ENCODE results near the gene EXO1.
"Not testable (repeated sequence)": the region's sequence is repeated elsewhere in the genome, so short reads cannot be mapped to it uniquely, and the experiment has no call there.

Gene EXO1

DNA sequence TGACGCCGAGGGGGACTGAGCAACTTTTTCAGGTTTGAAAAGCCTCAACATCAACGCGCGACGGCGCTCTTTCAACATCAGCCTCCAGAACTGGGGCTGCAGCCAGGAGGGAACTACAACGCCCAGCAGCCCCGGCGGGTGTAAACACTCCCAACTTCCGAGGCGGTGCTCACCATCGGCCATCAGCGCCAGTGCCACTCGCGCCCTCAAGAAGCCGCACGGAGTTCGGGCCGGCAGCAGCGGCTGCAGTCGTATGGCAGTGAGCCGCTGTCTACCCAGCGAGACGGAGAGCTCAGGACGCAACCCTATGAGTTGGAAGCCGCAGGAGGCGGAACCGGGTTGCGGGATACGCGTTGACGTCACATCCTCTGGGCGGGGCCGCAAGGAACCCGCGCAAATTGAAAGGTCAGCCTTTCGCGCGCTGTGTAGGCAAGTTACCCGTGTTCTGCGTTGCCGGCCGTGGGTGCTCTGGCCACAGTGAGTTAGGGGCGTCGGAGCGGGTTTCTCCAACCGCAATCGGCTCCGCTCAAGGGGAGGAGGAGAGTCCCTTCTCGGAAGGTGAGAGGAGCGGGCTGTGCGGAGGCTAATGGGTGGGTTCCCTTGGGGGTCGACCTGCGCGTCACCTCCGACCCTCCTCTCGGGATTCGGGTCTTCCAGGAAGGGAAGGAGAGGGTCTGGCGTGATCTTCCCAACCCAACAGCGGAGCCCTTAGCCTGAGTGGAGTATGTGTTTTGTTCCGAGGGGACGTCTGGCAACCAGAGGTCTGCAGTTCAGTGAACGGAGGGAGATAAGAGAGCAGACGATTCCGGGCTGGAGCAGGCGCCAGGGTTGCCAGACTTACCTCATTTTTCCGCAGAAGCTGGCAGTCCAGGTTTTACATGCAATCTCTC, at the start of gene EXO1:
Gene EXO1, plus strand, starts transcription at position 409 of the 890 bp plus-strand sequence. CDS start 2,222 bp downstream, outside the sequence.
- DNase-seq: peak; percentile 98

DNA sequence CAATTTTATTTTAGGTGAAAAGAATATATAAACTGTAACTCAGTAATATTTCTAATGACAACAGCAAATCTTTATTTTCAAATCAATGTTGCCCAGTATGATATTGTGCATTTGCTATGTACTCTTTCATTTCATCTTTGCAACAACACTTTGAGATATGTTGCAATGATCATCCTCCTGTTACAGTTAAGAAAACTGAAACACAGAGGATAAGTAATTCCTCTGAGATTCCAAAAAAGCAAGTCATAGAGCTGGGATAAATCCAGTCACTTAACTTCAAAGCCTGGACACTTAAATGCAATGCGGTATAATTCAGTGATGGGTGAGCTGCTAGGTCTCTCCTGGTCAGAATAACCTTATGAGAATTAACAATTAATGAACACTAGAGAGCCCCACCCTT, 48.6 kb upstream of the EXO1 start:
- DNase-seq: no peak

DNA sequence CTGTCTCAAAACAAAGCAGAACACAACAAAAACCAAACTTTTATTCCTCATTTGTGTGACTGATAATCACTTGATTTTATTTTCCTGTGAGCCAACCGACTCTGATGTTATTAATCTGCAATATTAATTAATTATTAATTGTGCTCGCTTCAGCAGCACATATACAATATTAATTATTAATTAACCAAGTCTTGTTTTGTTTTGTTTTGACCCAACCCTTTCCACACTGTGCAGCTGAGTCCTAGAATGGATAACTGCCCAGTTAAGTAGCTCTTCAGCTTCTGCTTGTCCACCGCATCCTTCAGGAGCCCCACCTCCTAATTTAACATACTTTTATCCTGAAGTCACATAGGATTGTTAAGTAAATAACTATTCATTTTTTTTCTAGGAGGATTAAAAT, 47.4 kb upstream of the EXO1 start:
- DNase-seq: no peak

DNA sequence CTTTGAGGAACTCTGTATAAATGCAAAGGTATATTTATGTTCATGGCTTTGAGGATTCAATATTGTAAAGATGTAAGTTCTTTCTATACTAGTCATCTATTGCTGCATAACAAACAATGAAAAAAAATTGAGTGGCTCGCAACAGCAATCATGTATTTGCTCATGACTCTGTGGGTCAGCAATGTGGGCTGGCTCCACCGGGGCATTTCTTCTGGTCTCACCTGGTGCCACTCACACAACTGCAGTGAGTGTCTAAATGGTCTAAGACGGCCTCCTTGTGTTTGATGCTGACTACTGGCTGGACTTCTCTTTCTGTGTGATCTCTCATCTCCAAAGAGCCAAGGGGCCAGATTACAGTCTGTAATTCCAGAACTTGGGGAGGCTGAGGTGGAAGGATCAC, 45.1 kb upstream of the EXO1 start:
- DNase-seq: no peak

DNA sequence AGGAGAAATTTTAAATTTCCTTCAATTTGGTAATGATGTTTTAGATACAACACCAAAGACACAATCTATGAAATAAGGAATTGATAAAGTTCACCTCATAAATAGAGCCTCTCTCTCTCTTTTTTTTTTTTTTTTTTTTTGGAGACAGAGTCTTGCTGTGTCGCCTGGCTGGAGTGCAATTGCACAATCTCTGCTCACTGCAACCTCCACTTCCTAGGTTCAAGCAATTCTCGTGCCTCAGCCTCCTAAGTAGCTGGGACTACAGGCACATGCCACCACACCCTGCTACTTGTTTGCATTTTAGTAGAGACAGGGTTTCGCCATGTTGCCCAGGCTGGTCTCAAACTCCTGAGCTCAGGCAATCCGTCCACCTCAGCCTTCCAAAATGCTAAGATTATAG, 43.3 kb upstream of the EXO1 start:
- DNase-seq: not testable (repeated sequence)

DNA sequence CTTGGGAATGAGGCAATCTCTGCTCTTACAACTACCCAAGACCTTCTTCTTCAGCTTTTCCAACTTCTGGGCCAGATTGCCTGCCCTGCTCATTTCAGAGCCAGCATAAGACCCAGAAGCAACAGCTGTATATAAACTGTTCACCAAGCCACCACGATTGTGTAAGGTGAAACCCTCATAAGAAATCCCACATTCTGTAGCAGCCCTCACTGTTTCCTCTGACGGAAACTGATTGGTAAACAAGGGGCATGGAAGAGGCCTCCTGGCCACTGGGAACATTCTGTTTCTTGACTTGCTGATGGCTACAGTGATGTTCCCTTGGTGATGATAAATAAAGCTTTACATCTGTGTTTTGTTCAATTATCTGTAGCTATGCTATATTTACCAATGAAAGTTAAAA, 39.7 kb upstream of the EXO1 start:
- no peak for DNase-seq

DNA sequence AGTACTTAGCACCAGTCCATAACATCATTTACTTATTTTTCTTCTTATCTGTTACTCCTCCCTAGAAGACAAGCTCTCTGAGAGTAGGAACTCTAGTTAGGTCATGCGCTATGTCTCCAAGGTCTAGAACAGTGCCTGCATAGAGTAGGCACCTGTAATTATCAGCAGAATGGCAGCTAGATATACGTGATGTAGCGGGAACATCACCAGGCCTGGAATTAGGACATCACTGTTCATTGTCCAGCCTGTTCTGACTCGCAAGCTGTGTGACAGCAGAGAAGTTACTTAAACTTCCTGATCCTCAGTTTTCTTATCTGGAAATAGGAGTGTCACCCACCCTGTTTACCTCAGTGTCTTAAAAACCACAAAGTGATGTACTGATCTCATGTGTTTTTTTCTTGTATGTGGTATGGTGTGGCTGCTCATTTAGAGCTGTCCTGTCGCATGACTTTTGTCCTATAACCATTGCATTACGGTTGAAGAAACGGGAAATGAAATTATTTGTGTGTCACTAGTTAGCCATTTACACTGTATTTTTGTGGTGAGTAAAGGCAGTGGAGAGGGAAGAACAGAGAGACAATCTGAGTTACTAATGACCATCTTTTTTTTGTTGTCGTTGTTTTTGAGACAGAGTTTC, 37.1 kb upstream of the EXO1 start:
- peak; percentile 39 for DNase-seq

DNA sequence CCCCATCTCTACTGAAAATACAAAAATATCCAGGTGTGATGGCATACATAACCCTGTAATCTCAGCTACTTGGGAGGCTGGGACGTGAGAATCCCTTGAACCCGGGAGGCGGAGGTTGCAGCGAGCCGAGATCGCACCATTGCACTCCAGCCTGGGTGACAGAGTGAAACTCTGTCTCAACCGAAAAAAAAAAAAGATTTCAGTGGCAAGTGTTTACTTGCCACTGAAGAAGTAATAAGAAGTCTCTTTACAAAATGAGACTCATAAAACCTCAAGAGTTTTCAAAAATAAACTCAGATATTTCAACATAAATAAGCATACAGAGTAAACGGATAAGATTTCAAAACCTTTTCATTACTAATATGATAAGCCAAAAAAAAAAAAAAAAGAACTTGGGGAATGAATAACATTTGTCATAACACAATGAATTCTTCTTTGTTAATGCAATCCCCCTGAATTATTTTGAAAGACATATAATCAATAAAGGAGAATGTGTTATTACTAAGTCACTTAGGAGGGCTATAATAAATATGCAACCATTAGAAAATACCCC, 34.2 kb upstream of the EXO1 start:
- DNase-seq: no peak

DNA sequence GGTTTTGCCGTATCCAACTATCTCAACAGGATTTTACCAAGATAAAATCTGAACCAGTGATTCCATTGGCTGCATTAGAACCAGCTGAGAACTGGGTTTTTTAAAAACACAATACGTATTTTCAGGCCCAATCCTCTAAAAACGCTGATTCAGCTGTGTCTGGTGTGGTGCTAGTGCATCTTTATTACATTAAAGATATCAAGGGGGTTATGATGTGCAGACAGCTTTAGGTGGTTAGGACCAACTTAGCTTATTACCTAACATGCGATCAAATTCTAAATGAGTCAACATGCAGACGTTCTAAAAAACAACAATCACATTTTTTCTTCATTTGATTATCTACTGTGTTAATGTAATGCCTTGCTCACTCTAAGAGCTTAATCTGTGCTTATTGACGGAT, 32.0 kb upstream of the EXO1 start:
- DNase-seq: no peak

DNA sequence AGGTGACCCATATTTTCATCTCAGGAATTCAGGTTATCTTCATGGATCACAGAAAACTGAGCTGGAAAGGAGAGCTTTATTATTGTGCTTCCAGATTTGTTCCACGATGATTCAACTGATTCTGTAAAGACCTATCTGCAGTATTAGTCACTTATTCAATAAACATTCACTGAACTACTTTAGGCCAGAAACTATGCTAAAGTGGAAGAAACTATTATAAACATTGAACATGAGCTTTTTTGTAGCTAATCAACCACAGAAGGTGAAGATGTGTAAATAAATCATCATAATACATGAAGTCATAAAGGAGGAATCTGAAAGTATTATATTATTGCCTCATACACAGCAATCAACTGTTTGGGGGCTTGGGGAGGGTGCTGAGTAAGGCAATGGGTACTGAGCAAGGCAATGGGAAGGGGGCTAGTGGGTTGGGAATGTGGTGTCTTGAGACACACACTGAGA, 30.6 kb upstream of the EXO1 start:
- DNase-seq: no peak

DNA sequence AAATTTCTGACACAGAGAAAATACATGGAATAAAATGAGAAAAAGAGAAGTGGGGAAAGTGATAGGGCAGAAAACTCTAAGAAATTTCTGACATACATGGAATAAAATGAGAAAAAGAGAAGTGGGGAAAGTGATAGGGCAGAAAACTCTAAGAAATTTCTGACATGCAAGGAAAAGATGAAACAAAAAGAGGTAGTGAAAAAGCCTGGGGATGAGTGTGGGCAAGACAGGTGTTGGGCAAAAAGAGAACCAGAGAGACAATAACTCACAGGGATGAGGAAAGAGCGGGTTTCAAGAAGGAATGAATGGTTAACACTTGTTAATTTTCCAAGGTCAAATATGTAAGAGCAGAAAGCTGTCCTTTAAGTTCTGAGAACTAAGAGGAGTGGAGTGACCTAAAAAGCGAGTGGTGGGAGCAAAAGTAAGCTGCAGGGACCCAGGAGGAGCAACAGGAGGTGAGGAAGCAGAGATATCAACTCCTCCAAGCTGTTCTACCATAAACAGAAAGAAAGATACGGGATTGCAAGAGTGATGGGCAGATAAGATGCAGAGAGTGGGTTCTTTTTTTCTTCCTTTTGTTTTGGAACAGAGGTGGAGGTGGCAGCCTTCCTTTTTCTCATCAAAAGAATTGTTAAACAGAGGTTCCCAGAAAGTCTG, 29.9 kb upstream of the EXO1 start:
- peak; percentile 85 for DNase-seq

DNA sequence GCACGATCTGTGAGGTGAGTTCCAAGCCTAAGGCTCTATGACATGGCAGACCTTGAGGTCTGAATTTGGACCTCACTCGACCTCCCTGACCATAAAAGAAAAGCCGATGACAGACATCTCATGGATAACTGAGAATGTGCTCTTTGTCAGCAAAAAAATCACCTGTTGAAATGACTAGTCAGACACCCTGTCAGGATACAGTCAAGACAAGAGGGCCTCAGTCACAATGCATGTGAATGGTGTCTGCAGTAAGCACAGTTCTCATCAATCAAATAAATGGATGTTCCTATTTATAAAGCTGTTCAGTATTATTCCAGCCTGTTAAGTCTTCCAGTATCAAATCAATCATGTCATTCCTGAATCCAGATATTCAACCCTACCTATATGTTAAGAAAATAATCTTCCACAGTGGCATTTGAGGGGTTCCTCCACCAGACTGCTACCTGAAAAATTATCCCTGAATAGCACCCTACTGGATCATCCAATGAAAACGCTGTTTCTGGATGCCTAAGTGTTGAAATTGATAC, 28.6 kb upstream of the EXO1 start:
- DNase-seq: no peak

DNA sequence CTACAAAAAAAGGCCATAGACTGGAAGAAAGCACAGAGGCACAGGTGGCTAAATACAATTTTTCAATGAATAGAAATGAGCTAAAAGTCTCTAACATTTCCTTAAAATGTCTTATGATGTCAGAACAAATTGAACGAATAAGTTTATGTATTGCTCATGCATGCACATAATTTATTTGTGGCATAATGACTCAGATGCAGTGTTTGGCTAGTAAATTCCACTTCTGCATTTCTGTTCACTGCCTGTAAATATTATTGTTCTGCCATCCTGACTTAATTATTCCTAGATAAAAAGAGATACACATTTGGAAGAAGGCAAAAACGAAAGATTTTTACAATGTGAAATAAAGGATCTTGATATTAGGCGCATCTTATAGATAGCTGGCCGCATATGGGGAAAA, 26.6 kb upstream of the EXO1 start:
- DNase-seq: no peak

DNA sequence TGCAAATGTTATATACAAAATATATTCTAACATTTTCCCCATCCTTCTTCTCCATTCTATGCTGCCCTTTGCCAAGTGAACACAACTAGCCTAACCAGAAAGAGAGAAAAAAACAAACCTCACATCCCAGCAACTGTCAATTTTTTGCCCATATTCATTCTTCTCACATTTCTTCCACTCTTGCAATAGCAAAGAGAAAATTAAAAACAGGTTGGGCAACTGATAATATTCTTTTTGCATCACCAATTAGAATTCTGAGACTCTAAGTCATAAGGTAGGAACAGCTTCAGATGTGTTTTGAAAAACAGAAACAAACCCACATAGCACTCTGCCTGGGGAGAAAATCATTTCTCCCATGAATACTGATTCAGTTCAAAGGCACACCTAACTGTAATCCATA, 25.2 kb upstream of the EXO1 start:
- no peak for DNase-seq

DNA sequence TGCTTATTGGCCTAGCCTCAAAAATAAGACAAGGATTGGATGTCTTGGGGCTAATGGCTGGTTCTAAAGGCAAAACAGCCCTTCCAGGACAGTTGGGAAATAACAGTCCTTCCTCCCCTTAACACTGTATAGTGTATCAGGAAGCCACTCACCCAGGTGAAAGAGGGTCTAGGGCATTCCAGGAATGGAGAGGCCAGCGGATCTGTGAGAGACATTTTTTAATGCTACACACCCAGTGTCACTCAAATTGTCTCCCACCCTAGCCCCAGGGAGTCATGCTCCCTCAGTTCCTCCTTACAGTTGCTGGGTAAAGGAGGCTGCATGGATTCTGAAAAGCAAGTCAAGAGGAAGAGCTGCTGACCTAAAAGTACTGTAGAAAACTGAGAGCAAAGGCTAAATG, 24.1 kb upstream of the EXO1 start:
- peak; percentile 91 for DNase-seq

DNA sequence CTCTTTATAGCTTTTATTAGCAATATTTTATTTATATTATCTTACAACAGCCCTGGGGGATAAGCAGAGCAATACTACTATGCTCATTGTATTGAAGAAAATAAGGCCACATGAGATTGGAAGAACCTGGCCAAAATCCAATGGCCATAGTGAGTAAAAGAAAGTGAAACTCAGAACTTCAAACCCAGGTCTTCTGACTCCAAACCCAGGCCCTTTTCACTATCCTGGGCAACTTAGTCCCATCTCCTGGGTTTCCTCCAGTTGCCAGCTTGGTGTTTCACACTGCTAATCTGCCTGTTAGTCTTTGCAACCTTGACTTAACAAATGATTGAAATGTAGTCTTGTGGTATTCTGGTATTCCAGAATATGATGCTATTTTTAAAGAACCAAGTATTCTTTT, 22.4 kb upstream of the EXO1 start:
- peak; percentile 81 for DNase-seq

DNA sequence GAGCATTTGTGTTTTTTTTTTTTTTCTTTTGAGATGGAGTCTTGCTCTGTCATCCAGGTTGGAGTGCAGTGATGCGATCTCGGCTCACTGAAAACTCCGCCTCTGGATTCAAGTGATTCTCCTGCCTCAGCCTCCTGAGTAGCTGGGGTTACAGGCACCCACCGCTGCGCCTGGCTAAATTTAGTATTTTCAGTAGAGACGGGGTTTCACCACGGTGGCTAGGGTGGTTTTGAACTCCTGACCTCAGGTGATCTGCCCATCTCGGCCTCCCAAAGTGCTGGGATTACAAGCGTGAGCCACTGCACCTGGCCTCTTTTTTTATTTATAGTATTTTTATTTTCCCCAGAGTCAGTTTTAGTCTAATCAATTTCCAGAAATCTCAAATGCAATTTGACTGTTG, 21.4 kb upstream of the EXO1 start:
- DNase-seq: not testable (repeated sequence)

DNA sequence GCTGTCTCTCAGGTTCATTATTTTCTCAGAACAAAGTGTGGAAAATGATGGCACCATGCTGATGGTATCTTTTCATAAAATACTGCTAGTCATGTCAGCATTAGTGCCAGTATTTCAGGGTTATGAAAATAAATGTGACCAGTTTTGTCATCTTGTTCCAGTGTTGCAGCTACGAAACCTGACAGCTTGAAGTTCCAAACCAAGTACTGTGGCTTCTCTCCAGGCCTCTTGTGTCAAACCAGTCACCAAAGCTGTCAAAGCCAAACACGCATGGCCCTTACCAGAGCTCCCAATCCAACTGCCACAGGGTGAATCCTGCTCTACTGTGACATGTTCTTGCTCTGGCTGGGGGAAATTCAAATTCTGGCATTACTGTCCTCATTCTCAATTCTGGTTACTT, 20.7 kb upstream of the EXO1 start:
- no peak for DNase-seq

DNA sequence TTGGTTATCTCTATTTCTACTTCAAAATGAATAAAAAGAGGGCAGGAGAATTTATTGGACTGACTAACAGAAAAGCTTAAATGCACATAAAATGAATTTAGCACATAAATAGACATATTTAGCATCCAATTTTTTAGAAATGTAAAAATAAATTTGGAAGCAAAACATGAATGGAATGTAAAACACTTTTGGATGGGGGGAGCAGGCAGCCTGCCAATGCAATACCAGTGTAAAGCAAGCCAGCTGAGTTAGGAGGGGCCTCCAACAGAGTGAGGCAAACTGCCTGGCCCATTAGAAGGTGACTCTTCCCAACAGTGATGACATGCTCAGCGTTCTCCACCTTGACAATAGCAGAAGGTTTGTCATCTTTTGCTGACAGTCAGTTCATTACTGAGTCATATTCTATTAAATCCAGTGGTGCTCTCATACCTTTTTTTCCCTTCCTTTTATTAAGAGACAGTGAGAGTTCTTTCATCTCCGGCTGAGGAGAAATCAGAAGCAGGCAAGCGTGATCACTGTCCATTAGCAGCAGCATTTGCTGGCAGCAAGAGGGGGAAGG, 19.5 kb upstream of the EXO1 start:
- no peak for DNase-seq

DNA sequence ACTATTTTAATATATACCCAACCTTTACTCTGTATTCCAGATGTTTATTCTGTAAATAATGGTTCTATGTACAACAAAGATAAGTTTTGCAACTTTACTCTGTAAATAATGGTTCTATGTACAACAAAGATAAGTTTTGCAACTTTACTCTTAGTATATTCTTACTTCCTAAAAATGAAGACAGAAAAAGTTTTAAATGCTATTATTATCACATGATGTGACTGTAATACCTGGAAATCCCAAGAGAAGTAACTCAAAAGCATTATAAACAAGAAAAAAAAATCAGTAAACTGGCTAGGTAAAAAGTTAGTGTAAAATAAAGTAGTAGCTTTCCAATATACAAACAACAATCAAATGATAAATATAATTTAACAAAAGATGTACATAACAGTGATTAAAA, 18.5 kb upstream of the EXO1 start:
- no peak for DNase-seq

DNA sequence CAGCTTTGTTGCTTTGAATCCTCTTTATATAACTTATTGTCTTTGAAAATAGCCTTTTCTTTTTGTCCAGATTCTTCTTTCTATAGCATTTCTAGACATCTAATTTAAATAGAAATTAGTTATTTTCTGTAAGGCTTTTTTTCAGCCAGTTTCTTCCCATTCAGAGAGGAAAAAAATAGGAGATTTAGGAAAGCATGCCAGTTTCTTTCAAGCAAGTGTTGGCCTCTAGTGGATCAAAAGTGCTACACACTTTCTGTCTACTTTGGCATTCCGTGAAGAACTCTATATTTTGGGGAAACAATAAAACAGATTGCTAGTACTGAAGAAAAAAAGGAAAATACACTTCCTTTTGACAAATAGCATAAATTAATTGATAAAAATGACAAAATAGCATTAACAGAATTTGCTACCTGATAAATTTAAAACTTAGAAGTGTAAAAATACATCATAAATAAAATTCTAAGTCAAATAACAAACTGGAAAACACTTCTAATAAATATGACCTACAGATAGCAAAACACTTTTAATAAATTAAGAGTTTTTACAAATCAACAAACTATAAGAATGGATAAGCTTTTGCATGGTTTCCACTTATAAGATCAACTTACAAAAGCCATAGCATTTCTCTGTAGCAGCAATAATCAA, 13.1 kb upstream of the EXO1 start:
- DNase-seq: peak; percentile 90

DNA sequence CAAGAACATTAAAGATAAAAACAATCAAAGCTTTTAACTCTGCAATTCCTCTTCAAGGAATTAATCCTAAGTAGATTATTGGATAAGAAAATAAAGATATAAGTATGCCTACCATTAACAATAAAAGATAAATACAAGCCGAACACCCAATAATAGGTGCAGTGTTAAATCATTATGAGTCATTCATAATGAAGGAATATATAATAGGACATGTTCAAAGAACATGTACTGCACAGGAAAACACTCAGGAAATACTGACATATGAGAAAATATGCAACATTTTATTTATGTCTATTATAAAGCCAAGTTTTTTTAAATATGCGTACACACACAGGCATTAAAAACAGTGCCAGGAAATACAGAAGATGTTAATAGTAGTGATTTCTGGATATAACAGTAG, 11.1 kb upstream of the EXO1 start:
- no peak for DNase-seq
